Subcutaneous preadipocyte (primary cell): Measurements from ENCODE around the gene DUSP18. TPM values are rescaled to one million over a fixed set of nuclear protein-coding genes. Genes with fewer than 3 reads are reported as not detected.

Experiments
- total RNA-seq: library from RNA; depleted of rRNA; stranded (reverse); fragments of >200 nt; gene quantifications from 2 replicates; pipeline ENCODE4 v1.2.3, GENCODE V29; 2012

Gene DUSP18
- total RNA-seq = 10.3 and 21.1 TPM in 2 replicates

GRCh38 chr22:30667494-30668385 lies at the start of gene DUSP18:
Gene DUSP18 (minus strand): TSS chr22:30667875. CDS start chr22:30664003, 3,872 bp downstream.

GRCh38 chr22:30694640-30695350 lies 27.1 kb upstream of the DUSP18 start, which contains the start of gene OSBP2:
Gene OSBP2 (plus strand): TSS chr22:30694874. CDS start chr22:30694910, 36 bp downstream.

DNA sequence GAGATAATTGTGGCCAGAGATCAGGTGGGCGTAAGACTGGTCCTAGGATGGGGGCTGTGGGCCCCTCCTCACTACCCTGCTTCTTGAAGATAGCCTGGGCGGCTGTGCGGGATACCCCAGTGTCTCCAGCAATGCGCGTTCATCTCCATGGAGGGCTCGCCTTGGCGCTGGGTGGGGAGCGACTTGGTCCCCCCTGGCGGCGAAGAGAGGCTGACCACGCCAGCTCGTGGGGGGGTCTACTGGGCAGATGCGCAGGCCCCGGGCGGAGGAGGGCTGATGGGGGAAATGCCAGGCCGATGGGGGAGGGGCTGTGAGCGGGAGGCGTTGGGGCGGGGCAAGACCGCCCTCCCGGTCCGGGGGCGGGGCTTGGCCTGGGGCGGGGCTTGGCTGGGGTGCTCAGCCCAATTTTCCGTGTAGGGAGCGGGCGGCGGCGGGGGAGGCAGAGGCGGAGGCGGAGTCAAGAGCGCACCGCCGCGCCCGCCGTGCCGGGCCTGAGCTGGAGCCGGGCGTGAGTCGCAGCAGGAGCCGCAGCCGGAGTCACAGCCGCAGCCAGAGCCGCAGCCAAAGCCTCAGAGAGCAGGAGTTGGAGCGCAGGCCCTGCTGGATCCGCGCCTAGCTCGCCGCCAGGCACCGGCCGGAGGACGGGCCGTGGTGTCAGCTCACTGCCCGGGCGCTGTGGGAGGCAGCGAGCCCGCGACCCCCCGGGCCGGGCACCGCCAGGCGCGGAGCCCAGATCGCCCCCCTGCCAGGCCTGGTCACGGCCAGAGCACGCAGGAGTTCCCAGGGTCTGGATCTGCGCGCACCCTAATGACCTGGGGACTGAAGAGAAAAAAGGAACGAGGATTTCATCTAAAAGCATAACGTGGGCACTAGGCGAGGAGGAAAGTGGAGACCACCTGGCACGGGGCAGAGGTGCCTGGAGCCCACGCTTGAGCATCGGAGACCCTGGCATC lies 32.1 kb downstream of the DUSP18 start, which contains the start of gene SLC35E4:
Gene SLC35E4 (plus strand): TSS at position 509 of the 953 bp plus-strand sequence. CDS start 670 bp downstream, outside the sequence.

Other genes starting within 250 kb of the DUSP18 start
- gene MTFP1, start 242.1 kb downstream of the DUSP18 start, total RNA-seq = 6.6 and 10.9 TPM in 2 replicates
- not detected in 2 replicates for gene SEC14L3, start 195.9 kb downstream of the DUSP18 start, total RNA-seq
- 0.78 and 1.1 TPM in 2 replicates for gene SEC14L4, start 162.2 kb downstream of the DUSP18 start, total RNA-seq
- under 0.01 TPM in 1 of 2 replicates, not detected in the other for gene SEC14L6, start 121.1 kb downstream of the DUSP18 start, total RNA-seq
- not detected in 2 replicates for gene GAL3ST1, start 93.2 kb downstream of the DUSP18 start, total RNA-seq
- gene PES1, start 76.0 kb downstream of the DUSP18 start, total RNA-seq = 113 and 115 TPM in 2 replicates
- 7.7 and 11.3 TPM in 2 replicates for gene TCN2, start 60.7 kb downstream of the DUSP18 start, total RNA-seq
- gene SLC35E4, start 32.1 kb downstream of the DUSP18 start, total RNA-seq = 25.0 and 103 TPM in 2 replicates
- 2.9 and 20.1 TPM in 2 replicates for gene OSBP2, start 27.0 kb upstream of the DUSP18 start, total RNA-seq